GM18505 (cell line): ENCODE results near the gene CCS.
"Not testable (repeated sequence)": the region's sequence is repeated elsewhere in the genome, so short reads cannot be mapped to it uniquely, and the experiment has no call there.

Experiments
- ATAC-seq: cut with Tn5 transposase; IDR thresholded peaks from one replicate; pipeline ENCODE4 v1.9.1; 2021; ENCODE audit not compliant: unreplicated experiment
- POLR2A ChIP-seq: IDR thresholded peaks from 4 replicates; pipeline ENCODE4 v1.6.1; 2011; ENCODE audit warnings: borderline replicate concordance; ENCODE audit not compliant: insufficient read depth, insufficient read length; ENCODE audit errors: extremely low read depth

CCS gene

DNA sequence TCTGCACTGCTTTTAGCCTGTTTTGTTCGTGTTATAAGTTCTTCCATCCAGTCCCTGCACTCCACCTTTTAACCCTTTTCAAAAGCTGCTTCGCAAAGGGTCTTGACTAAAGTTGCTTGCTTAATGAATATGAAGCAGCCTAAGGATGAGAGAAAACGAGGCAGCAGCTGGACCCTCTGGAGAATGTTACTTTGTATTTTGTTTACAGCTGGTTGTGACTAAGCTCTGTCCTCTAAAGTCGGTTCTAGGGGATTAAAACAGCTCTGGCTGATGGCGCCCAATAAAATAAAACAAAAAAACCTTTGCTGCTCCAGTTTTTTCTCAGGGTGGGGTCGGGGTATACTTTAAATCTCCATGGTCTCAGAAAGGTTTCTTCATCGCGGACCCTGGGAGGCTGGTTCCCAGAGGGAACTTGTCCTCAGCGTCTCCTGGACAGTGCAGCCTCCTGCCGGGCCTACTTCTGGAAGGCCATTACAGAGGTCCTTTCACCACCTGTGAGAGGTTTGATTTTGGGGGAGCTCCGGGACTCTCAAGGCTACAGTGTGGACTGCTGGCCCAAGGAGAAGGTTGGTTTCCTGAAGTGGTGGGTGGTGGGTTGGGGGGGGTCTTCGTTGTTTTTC lies 44.7 kb downstream of the CCS start:
- no peak for TF ChIP-seq POLR2A
- ATAC-seq: no peak

DNA sequence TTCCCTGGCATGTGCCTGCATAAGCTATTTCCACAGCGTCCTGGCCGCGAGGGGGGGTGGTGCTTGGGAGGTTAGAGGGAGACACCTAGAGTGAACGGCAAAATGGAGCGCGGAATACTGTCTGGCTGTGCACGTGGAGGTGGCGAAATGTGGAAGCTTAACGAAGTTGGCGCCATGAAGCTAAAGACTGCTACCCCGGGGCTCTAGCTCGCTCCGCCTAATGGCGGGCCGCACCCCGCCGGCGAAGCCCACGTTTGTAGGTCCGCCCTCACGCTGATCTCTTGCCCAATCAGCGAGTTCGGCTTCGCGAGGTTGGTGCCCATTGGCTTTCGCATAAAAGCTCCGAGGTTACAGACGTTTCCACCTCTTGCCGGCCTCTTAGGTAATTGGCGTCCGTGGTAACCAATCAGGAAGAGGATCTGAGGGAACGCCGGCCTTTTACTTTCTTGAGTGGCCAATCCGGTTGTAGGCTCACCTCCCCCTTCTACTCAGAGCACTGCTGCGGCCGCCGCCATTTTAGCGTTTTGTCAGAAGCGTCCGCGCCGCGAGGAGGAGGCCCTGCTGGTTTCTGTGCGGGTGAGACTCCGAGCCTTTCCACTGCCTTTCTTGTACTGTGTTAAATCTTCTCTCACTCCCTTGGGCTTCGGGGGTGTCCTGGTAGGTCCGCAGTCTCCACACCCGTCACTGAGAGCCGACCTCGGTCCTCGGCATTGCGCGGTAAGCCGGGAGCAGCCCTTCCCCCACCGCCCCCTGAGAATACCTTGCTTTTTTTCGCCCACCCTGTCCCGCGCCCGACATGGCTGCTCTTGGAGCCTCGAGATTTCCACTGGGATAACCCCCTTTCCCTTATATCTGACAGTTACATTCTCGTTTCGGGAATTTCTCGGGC lies 45.4 kb downstream of the CCS start, which contains the start of gene RBM4:
Gene RBM4, plus strand, starts transcription at position 527 of the 889 bp plus-strand sequence. CDS start 1,009 bp downstream, outside the sequence.
- peak; percentile 92 for TF ChIP-seq POLR2A
- peak; percentile 93 for ATAC-seq

DNA sequence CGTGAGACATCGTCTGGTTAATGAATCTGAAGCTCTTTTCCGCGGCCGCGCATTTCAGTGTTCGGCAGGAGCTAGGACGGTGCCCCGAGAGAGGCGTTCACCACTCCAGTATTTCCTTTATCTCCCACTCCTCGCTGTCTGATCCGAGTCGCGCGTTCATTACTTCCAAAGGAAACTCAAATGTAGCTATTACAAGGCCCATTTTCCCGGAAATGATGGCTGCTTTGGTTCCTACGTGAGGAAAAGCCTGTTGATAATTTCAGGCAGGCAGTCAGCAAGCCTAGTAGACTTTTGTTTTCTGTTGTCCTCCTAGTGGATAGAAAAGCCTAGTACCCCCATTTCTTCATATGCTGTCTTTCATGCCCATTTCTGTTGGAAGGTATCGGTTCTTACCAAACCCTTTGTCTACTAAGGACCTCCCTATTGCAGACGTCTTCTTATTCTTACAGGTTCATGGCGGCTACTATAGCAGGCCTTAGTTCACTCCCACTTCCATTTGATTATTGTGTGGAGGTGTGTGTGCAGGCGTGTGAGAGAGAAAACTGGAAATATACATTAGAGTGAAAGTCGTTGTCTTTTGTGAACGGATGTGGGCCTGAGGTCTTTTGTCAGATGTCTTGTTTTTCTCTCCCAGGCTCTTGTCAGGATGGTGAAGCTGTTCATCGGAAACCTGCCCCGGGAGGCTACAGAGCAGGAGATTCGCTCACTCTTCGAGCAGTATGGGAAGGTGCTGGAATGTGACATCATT lies 46.3 kb downstream of the CCS start:
- ATAC-seq: no peak
- no peak for TF ChIP-seq POLR2A

DNA sequence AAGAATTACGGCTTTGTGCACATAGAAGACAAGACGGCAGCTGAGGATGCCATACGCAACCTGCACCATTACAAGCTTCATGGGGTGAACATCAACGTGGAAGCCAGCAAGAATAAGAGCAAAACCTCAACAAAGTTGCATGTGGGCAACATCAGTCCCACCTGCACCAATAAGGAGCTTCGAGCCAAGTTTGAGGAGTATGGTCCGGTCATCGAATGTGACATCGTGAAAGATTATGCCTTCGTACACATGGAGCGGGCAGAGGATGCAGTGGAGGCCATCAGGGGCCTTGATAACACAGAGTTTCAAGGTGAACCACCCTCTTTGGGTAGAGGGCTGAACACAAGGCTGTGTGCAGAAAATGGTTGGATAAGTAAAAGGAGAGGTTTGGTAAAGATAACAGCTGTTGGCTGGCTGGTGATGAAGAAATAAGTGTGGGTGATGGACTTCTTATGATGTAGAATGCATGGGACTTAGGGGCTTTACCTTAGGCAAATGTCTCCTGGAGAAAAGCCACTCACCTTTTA lies 46.9 kb downstream of the CCS start:
- ATAC-seq: not testable (repeated sequence)

DNA sequence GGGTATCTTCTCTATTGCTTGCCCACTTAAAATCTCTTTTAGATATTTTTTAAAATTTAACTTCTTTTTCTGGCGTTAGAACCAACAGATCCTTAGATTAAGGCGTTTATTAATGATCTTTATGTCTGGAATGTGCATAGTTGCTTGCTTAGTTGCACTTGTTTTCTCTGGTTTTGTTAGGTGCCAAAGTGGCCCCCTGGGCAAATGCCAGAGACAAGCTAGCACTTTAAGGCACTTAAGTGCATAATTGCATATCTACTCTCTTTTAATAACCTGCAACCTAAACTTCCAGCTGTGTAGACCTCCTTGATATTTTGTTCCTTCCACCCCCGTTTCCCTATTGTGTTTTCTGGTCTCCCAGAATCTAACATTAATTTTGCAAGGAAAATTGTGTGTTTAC lies 48.8 kb downstream of the CCS start:
- no peak for TF ChIP-seq POLR2A
- no peak for ATAC-seq

DNA sequence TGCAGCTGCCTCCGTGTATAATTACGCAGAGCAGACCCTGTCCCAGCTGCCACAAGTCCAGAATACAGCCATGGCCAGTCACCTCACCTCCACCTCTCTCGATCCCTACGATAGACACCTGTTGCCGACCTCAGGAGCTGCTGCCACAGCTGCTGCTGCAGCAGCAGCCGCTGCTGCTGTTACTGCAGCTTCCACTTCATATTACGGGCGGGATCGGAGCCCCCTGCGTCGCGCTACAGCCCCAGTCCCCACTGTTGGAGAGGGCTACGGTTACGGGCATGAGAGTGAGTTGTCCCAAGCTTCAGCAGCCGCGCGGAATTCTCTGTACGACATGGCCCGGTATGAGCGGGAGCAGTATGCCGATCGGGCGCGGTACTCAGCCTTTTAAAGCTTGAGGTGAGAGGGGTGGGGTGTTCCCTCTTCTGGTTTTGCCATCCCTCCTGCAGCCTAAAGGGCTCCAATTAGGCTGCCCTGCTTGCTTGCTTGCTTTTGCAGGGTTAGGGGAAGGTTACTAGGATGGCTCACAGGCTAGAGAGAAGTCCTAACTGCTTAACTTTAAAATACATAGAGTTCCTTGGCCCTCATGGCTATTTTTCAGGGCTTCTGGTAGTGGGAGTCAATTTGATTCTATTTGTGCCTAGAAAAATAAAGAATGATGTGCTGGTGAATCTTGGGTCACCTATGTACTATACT lies 50.9 kb downstream of the CCS start:
- TF ChIP-seq POLR2A: no peak

DNA sequence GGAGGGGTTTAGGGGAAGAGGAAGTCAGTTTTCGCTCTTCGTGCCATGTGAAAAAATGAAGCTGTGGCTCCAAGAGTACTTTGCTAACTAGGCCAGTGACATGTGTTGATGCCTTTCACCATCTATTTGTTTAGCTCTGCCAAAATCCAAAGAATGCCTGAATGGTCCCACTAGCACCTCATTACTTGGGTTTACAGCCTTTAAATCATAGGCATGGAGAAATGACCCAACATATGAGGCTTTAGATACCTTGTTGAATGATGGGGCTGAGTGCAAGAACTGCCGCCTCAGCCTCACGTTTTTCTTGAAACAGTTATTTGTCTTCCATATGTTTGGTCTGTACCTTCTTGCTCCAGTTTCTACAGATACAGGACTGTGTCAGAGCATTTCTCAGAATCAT lies 53.8 kb downstream of the CCS start:
- TF ChIP-seq POLR2A: no peak
- no peak for ATAC-seq

More for the DNA sequence above, 50.9 kb downstream of the CCS start:
- ATAC-seq: no peak

DNA sequence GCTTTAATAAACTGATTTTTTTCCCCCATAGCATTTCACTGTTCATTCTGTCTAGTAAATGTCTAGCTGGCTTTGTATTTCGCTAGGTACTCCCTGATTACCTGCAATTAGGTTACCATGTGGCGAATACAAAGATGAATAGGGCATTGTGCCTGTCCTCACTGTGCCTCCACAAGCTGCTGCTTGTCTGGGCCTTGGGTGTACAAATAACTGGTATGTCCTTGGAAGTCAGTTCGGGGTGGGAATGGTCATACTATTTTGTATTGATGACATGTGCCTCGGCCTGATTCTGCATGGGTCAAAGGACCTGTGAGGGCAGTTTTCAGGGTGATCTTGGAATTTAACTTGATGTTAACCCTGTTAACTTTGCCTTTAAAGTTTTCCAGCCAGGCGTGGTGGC lies 56.9 kb downstream of the CCS start:
- ATAC-seq: no peak
- no peak for TF ChIP-seq POLR2A

DNA sequence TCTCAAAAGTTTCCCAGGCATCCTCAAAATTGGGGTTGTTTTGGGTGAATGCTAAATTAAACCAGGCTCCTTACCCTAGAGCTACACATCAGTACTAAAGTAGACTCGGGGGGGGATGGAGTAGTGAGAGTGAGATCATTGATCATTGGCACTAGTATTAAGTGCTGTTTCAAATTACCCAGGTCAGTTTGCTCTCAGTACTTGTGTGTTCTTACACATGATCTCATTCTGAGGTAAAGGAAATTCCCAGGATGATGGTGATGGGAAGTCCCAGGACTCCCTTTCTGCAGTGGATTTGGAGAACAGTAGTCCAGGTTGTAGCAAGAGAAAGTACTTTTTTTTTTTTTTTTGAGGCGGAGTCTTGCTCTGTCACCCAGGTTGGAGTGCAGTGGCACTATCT lies 58.0 kb downstream of the CCS start:
- no peak for ATAC-seq
- TF ChIP-seq POLR2A: no peak

DNA sequence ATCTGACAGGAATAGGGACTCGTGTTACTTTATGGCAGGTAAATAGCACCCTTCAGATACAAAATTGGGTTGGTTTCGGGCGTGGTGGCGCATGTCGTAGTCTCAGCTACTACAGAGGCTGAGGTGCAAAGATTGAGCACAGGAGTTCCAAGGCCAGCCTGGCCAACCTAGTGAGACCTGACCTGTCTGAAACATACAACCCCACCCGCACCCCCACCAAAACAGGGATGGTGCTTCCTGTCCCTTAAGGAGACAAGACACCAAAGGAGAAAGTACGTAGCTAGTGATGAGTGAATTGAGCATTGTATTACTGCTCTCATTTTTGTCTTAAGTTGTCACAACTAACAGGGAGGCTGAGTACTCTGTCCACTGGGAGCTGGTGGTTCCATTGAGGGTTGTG lies 59.7 kb downstream of the CCS start:
- ATAC-seq: no peak

DNA sequence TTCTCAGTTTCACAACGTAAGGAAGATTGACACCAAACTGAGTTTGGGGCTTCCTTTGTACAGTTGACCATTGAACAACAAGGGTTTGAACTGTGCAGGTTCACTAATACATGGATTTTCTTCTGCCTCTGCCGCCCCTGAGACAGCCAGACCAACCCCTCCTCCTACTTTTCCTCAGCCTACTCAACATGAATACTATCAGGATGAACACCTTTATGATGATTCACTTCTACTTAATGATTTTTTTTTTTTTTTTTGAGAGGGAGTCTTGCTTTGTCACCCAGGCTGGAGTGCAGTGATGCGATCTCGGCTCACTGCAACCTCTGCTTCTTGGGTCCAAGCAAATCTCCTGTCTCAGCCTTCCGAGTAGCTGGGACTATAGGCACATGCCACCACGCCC lies 60.1 kb downstream of the CCS start:
- TF ChIP-seq POLR2A: no peak
- no peak for ATAC-seq

More for the DNA sequence above, 59.7 kb downstream of the CCS start:
- TF ChIP-seq POLR2A: no peak
